MM.1S (cell line): ENCODE data around the gene TRIM45.

Source experiments
- EZH2phosphoT487 ChIP-seq: fragments of 300-600 bp; sonication (generic); IDR thresholded peaks from 2 replicates; pipeline ENCODE4 v1.6.1; 2018; ENCODE audit warnings: antibody characterized with exemption, low read length
- TF ChIP-seq, protein P1 (sequence below): fragments of 300-600 bp; sonication (generic); IDR thresholded peaks from 2 replicates; pipeline ENCODE4 v1.5.1; 2016; ENCODE audit warnings: antibody characterized with exemption, low read length, mixed read lengths

DNA sequence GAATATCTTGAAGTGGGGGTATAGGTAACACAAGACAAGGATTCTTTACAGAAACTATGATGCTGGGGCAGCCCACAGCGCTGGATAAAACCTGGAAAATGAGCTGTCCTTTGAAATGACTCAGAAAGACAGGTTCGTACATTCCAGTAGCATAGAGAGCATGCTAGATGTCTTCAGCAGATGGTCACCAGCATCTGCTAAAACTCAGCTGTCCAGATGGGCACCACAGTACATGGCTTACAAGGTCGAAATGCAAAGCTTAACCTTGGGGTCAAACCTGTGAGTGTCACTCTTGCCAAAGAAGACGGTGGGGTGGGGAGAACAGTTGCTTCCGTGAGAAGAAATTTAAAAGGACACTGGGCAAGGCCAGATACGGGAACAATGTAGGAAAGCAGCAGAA is 41.3 kb upstream of the TRIM45 start:
- no peak for TF ChIP-seq EZH2phosphoT487
- TF ChIP-seq, protein P1, sequence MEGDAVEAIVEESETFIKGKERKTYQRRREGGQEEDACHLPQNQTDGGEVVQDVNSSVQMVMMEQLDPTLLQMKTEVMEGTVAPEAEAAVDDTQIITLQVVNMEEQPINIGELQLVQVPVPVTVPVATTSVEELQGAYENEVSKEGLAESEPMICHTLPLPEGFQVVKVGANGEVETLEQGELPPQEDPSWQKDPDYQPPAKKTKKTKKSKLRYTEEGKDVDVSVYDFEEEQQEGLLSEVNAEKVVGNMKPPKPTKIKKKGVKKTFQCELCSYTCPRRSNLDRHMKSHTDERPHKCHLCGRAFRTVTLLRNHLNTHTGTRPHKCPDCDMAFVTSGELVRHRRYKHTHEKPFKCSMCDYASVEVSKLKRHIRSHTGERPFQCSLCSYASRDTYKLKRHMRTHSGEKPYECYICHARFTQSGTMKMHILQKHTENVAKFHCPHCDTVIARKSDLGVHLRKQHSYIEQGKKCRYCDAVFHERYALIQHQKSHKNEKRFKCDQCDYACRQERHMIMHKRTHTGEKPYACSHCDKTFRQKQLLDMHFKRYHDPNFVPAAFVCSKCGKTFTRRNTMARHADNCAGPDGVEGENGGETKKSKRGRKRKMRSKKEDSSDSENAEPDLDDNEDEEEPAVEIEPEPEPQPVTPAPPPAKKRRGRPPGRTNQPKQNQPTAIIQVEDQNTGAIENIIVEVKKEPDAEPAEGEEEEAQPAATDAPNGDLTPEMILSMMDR = no peak
